ENCODE measurements around the gene NCOA7. TPM values are rescaled to one million over a fixed set of nuclear protein-coding genes. Genes with fewer than 3 reads are reported as not detected.

NCOA7 gene
- total RNA-seq, 1 donor from 2014 or later: 53.7 TPM

- Mint-ChIP-seq H3K4me3 (peak overlapping the region; percentile 96), H3K9me3 (no peaks in the 10 kb centered on the region), H3K4me1 (peaks cover 49% of the 10 kb centered on the region), H3K36me3 (ENCODE audit: low read depth) (peaks cover 11% of the 10 kb centered on the region), H3K27me3 (no peaks in the 10 kb centered on the region), H3K27ac (peak overlapping the region; percentile 86)
- DNase-seq: peak; percentile 84
- intact Hi-C loops (cut with micrococcal nuclease): loop anchor here (1.0 to 10.0 kb wide), 5 partner anchors 60 to 1724 kb away; partner anchors contain the start of genes CENPW, HINT3 and MTCL3
These were observed 525 bp downstream of the NCOA7 start for GRCh38 chr6:125791151-125791819.

- H3K9me3 Mint-ChIP-seq: no peaks in the 10 kb centered on the region
- intact Hi-C loops (cut with micrococcal nuclease): loop anchor here (1.0 to 10.0 kb wide), 6 partner anchors 37 to 1723 kb away; partner anchors contain the start of genes CENPW, HINT3 and MTCL3
- peaks cover 12% of the 10 kb centered on the region for H3K36me3 Mint-ChIP-seq (ENCODE audit: low read depth)
- no peak for DNase-seq
- H3K4me1 Mint-ChIP-seq: peaks cover 49% of the 10 kb centered on the region
- peak overlapping the region; percentile 96 for H3K4me3 Mint-ChIP-seq
- no peaks in the 10 kb centered on the region for H3K27me3 Mint-ChIP-seq
- H3K27ac Mint-ChIP-seq: peak overlapping the region; percentile 86
These were observed 1.0 kb downstream of the NCOA7 start for GRCh38 chr6:125791820-125792165.

GRCh38 chr6:125792172-125792571 is 1.4 kb downstream of the NCOA7 start:
- Mint-ChIP-seq H3K9me3 (no peaks in the 10 kb centered on the region), H3K4me3 (peak overlapping the region; percentile 96), H3K4me1 (peaks cover 49% of the 10 kb centered on the region), H3K27ac (peak overlapping the region; percentile 83), H3K27me3 (no peaks in the 10 kb centered on the region), H3K36me3 (ENCODE audit: low read depth) (peaks cover 12% of the 10 kb centered on the region)
- intact Hi-C loops (cut with micrococcal nuclease): loop anchor here (2.0 to 10.0 kb wide), 2 partner anchors 37 to 1723 kb away; partner anchors contain the start of gene MTCL3
- DNase-seq: no peak

GRCh38 chr6:125792680-125793079 is 1.9 kb downstream of the NCOA7 start:
- Mint-ChIP-seq H3K4me3 (peak overlapping the region; percentile 96), H3K36me3 (ENCODE audit: low read depth) (peaks cover 12% of the 10 kb centered on the region), H3K4me1 (peaks cover 53% of the 10 kb centered on the region), H3K9me3 (no peaks in the 10 kb centered on the region), H3K27ac (peak overlapping the region; percentile 83), H3K27me3 (no peaks in the 10 kb centered on the region)
- intact Hi-C loops (cut with micrococcal nuclease): loop anchor here (2.0 to 10.0 kb wide), 2 partner anchors 36 to 1722 kb away; partner anchors contain the start of gene MTCL3
- DNase-seq: peak; percentile 29

DNA sequence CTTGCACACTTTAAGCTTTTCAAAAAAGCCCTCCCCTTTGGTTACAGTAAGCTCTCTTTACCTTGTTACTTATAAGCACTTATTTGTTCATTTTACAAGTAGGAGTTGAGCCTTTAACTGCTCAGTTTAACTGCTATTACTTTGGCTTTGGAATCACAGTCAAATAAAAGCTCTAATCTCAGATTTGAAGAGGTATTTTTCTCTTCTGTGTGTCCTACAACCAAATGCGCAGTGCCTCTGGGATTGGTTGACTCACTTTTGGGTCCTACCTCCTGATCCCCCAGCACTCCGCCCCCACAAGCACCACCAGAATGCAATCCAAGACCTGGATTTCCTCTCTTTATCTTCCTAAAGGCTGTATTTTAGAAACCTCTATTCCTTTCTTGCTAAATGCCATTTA is 2.5 kb downstream of the NCOA7 start:
- DNase-seq: peak; percentile 51
- Mint-ChIP-seq H3K36me3 (ENCODE audit: low read depth) (peaks cover 14% of the 10 kb centered on the region), H3K27me3 (no peaks in the 10 kb centered on the region), H3K27ac (peak overlapping the region; percentile 91), H3K4me3 (peak overlapping the region; percentile 75), H3K4me1 (peaks cover 54% of the 10 kb centered on the region), H3K9me3 (no peaks in the 10 kb centered on the region)
- intact Hi-C loops (cut with micrococcal nuclease): loop anchor here (2.0 to 10.0 kb wide), 2 partner anchors 36 to 1722 kb away; partner anchors contain the start of gene MTCL3

- peak; percentile 62 for DNase-seq
- H3K9me3 Mint-ChIP-seq: no peaks in the 10 kb centered on the region
- intact Hi-C loops (cut with micrococcal nuclease): loop anchor here (1.0 to 10.0 kb wide), 5 partner anchors 13 to 1721 kb away; partner anchors contain the start of gene MTCL3
- peaks cover 15% of the 10 kb centered on the region for H3K36me3 Mint-ChIP-seq (ENCODE audit: low read depth)
- H3K27ac Mint-ChIP-seq: peak overlapping the region; percentile 91
- H3K27me3 Mint-ChIP-seq: no peaks in the 10 kb centered on the region
- peak overlapping the region; percentile 75 for H3K4me3 Mint-ChIP-seq
- H3K4me1 Mint-ChIP-seq: peaks cover 54% of the 10 kb centered on the region
These were observed 3.1 kb downstream of the NCOA7 start for GRCh38 chr6:125793863-125794262.

DNA sequence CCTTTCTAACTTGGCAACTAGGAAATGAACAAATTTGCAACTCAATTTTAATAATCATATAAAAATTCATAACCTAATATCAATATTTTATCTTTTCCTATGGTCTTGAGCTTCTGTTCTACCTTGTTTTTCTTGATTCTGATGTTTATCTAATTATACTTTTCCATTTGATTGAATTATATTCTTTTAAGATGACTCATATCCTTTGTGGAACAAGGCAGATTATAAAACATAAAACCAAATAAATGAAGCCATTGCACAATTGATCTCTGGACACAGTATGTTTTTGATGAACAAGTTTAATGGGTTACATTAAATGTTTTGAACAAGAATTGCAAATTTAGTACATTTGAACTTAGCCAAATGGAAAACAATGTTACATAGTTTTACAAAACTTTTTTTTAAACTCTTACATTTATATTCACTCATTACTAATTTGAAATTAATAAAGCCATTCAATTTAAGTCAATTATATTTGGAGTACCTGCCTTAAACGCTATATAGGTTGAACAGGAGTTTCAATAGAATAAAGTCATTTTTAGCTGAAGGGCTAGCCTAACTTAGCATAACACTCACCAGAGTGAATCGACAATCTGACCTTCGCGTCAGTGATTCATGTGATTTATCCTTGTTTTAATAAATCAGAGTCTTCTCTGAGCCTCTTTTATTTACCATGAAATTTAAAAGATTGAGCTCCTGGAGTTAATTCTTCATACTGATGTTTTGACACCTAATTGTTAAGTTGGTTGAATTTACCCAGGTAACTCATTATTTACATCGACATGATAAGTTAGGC is 3.8 kb downstream of the NCOA7 start:
- Mint-ChIP-seq H3K36me3 (ENCODE audit: low read depth) (peaks cover 19% of the 10 kb centered on the region), H3K27ac (peak overlapping the region; percentile 91), H3K9me3 (no peaks in the 10 kb centered on the region), H3K4me1 (peaks cover 53% of the 10 kb centered on the region), H3K4me3 (peak overlapping the region; percentile 75), H3K27me3 (no peaks in the 10 kb centered on the region)
- intact Hi-C loops (cut with micrococcal nuclease): loop anchor here (1.0 to 10.0 kb wide), 4 partner anchors 13 to 1720 kb away; partner anchors contain the start of gene MTCL3
- DNase-seq: no peak

GRCh38 chr6:125795301-125795700 is 4.5 kb downstream of the NCOA7 start:
- Mint-ChIP-seq H3K4me3 (no peak overlapping the region), H3K9me3 (no peaks in the 10 kb centered on the region), H3K27me3 (no peaks in the 10 kb centered on the region), H3K36me3 (ENCODE audit: low read depth) (peaks cover 24% of the 10 kb centered on the region), H3K4me1 (peaks cover 48% of the 10 kb centered on the region), H3K27ac (peak overlapping the region; percentile 1)
- intact Hi-C loops (cut with micrococcal nuclease): loop anchor here (10.0 kb wide), 1 partner anchor 1720 kb away; the partner anchor contains the start of gene MTCL3
- DNase-seq: peak; percentile 43

DNA sequence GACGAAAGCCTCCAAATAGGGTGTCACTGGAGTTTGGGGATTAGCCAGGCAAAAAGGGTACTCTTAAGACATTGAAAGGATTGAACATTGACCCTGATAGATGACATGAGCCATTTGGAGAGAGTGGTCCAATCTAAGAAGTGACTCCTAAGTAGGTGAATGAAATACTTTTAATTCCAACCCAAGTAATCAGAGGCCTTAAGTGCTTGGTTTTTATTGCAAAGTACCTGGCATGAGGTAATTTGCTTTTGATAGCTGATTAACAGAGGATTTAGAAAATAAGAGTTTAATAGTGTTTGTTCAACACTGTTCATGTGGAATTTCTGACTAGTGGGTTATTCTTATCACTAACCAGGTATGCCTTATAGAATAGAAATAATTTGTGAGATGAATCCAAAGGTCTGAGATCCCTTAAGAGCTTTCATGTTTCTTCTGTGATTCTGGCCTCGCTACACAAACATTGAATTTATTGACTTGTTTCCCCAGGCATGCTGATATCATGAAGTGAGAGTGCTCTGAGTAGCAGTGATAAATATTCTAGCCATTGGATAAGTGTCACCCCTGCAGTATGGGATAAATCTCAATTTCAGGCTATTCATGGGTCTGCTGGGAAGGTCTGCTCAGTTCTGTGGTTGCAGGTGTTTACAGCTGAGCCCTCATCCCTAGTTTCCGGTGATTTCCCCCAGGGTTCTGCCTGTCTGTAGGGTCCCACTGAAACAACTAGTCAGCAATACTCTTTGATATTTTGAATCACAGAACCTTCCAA is 6.5 kb downstream of the NCOA7 start:
- Mint-ChIP-seq H3K27ac (no peak overlapping the region), H3K9me3 (no peaks in the 10 kb centered on the region), H3K27me3 (no peaks in the 10 kb centered on the region), H3K4me1 (peaks cover 44% of the 10 kb centered on the region), H3K4me3 (no peak overlapping the region), H3K36me3 (ENCODE audit: low read depth) (peaks cover 35% of the 10 kb centered on the region)
- no peak for DNase-seq
- intact Hi-C loops (cut with micrococcal nuclease): loop anchor here (10.0 kb wide), 1 partner anchor 1717 kb away; the partner anchor contains the start of gene MTCL3

DNA sequence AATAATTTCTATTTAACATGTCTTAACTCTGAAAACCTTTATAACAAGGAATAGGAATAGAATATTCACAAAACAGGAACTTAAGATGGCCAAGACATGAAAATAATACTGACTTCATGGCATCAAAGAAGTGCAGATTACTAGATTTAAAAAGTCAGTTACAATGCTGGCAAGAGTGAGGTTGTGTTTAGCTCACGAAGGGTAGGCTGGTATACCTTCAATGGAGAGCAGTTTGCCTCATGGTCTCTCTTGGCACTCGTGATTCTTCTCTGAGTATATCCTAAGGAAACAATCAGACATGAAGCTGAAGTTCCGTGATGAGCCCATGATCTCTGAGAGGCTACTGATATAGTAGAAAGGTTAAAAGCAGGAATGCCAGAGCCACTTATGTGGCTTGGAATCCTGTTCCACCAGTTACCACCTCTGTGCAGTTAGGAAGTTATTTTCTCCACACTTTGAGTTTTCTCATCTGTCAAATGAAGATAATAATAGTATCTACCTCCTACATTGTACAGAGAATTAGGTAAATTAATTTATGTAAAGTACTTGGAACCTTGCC is 7.2 kb downstream of the NCOA7 start:
- DNase-seq: peak; percentile 24
- intact Hi-C loops (cut with micrococcal nuclease): loop anchor here (10.0 kb wide), 1 partner anchor 1717 kb away; the partner anchor contains the start of gene MTCL3
- Mint-ChIP-seq H3K4me1 (peaks cover 42% of the 10 kb centered on the region), H3K36me3 (ENCODE audit: low read depth) (peaks cover 39% of the 10 kb centered on the region), H3K9me3 (no peaks in the 10 kb centered on the region), H3K27me3 (no peaks in the 10 kb centered on the region), H3K27ac (no peak overlapping the region), H3K4me3 (no peak overlapping the region)

DNA sequence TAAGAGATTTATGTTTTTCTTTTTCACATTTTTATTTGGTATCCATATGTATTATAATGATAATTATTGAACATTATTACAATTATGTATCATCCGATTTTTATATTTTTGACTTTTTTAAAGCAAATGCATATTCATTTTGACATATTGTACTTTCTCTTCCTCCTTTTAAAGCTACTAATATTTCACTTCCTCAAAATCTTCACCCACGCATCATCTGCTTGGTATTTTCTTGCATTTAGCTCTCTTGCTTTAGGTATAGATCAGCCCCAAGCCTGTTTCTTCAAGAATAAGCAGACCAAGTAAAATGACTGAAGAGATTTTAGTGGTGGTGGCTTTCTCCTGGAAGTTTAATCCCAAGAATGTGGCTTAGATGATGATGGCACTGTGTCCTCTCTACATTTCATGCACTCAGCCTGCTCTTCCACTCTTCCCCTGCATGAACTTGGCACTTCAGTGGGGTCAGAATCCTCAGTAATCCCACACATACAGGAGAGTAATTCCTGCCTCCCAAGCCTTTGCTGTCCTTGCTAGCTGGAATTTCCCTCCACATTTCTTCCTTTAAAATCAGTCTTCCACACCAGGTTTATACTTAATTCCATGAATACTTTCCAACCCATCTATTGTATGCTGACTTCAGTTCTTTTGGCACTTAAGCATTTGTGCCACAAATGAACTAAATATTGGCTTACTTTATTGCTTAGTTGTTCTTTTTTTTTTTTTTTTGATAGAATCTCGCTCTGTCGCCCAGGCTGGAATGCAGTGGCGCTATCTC is 8.2 kb downstream of the NCOA7 start:
- H3K36me3 Mint-ChIP-seq (ENCODE audit: low read depth): peaks cover 41% of the 10 kb centered on the region
- intact Hi-C loops (cut with micrococcal nuclease): loop anchor here (10.0 kb wide), 1 partner anchor 1716 kb away; the partner anchor contains the start of gene MTCL3
- H3K27me3 Mint-ChIP-seq: no peaks in the 10 kb centered on the region
- no peak overlapping the region for H3K27ac Mint-ChIP-seq
- no peaks in the 10 kb centered on the region for H3K9me3 Mint-ChIP-seq
- H3K4me3 Mint-ChIP-seq: no peak overlapping the region
- peak; percentile 15 for DNase-seq
- peaks cover 39% of the 10 kb centered on the region for H3K4me1 Mint-ChIP-seq

DNA sequence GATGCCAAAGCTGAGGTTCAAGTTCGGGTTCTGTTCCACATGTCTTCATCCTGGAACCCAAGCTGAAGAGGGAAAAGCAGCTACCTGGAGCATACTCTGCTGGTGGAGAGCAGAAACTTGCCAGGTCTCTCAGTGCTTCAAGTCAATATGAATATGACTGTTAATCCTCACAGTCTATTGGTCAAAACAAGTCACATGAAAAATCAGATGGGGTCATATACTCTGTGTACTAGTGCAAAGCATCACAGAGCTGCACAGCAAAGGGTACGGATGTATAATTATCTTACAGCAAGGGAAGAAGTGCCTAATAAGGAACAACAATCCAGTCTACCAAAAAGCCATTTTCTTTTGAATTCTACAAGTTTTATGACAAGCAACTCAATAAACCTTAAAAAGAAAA is 11.6 kb downstream of the NCOA7 start:
- no peak overlapping the region for H3K27ac Mint-ChIP-seq
- no peaks in the 10 kb centered on the region for H3K27me3 Mint-ChIP-seq
- no peaks in the 10 kb centered on the region for H3K9me3 Mint-ChIP-seq
- peaks cover 48% of the 10 kb centered on the region for H3K4me1 Mint-ChIP-seq
- H3K4me3 Mint-ChIP-seq: no peak overlapping the region
- DNase-seq: peak; percentile 54
- intact Hi-C loops (cut with micrococcal nuclease): no loop called here
- peaks cover 41% of the 10 kb centered on the region for H3K36me3 Mint-ChIP-seq (ENCODE audit: low read depth)

All from activated CD4-positive, alpha-beta T cell treated with anti-CD3 and anti-CD28 coated beads, Interleukin-2, amount 10 ng/mL, durations not matched to agents 24 days and 14 days (primary cell).